SK-N-MC (cell line): ENCODE data around the gene PRPF18.

ENCODE experiments used
- DNase-seq: peaks from one replicate; pipeline ENCODE4 v3.0.0-alpha.2; 2011; ENCODE audit warnings: low read depth, low spot score
- H3K27ac ChIP-seq: fragments of 200-600 bp; sonication (generic); 2 replicates; pipeline ENCODE4 v1.5.1; 2016; ENCODE audit warnings: mixed run types
- H3K36me3 ChIP-seq: fragments of 200-600 bp; sonication (generic); 2 replicates; pipeline ENCODE4 v1.6.1; 2017; ENCODE audit warnings: antibody characterized with exemption, low read length, mixed read lengths; ENCODE audit not compliant: insufficient read depth
- H3K4me3 ChIP-seq: fragments of 200-600 bp; sonication (generic); 2 replicates; pipeline ENCODE4 v1.5.1; 2016
- H3K9ac ChIP-seq: fragments of 200-600 bp; sonication (generic); 2 replicates; pipeline ENCODE4 v1.8.0; 2017; ENCODE audit warnings: mixed run types, mixed read lengths; ENCODE audit not compliant: insufficient read length
- H3K9me3 ChIP-seq: fragments of 200-600 bp; sonication (generic); 2 replicates; pipeline ENCODE4 v1.6.1; 2017; ENCODE audit warnings: low read depth, mild to moderate bottlenecking, antibody characterized with exemption, low read length, moderate library complexity, mixed read lengths
- EZH2 ChIP-seq: fragments of 200-600 bp; sonication (generic); IDR thresholded peaks from one replicate; pipeline ENCODE4 v1.6.1; 2017; ENCODE audit warnings: antibody characterized with exemption
- FOXP2 ChIP-seq: optimal IDR thresholded peaks from 2 replicates; pipeline ENCODE3; 2011; ENCODE audit warnings: mild to moderate bottlenecking, moderate library complexity; ENCODE audit not compliant: insufficient read depth; ENCODE audit errors: extremely low read length, control extremely low read depth
- POLR2AphosphoS5 ChIP-seq: IDR thresholded peaks from 2 replicates; pipeline ENCODE4 v1.6.1; 2012; ENCODE audit warnings: mild to moderate bottlenecking, low read depth, low read length, borderline replicate concordance

Gene PRPF18

GRCh38 chr10:13674645-13675588 is 88.2 kb downstream of the PRPF18 start:
- H3K9ac ChIP-seq, result no peak overlapping the region
- TF ChIP-seq POLR2AphosphoS5, result no peak
- TF ChIP-seq FOXP2, result no peak
- no peak for TF ChIP-seq EZH2
- no peak overlapping the region for H3K4me3 ChIP-seq
- H3K9me3 ChIP-seq, result no peaks in the 10 kb centered on the region
- H3K36me3 ChIP-seq, result no peaks in the 10 kb centered on the region
- no peak for DNase-seq
- no peak overlapping the region for H3K27ac ChIP-seq

DNA sequence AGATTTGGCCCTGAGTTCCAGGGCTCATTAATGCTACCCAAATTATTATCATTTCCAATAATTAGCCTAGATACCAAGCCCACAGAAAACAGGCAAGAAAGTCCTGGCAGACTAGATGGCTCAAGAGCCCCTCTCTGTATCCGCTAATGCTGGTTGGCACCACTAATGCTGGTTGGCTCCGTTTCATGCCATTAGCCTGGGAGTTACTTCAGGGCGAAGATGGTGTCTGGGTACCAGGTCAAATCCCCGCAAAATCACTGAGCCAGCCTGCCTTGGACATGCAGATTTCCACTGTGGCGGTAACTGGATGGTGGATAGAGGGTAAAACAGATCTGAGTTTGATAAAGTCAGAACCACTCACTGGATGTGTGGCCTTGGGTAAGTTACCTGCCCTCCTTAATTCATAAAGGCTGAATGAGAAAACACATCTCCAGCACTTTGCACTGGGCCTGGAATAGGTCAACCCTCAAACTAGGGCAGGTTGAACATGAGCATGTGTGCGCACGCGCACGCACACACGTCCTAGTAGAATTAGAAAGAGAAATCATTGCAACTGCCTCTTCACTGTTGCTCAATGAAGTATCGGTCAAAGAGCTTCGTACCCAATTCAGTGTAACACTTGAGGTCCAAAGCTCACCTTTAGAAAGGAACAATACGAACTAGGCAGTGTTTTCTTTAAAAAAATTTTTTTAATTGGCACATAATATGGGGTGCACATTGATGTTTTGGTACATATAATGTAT is 91.5 kb downstream of the PRPF18 start:
- DNase-seq, result no peak
- Histone ChIP-seq H3K9me3 (no peaks in the 10 kb centered on the region), H3K27ac (no peak overlapping the region), H3K36me3 (no peaks in the 10 kb centered on the region), H3K4me3 (no peak overlapping the region), H3K9ac (no peak overlapping the region)
- no peak for TF ChIP-seq POLR2AphosphoS5
- no peak for TF ChIP-seq EZH2
- TF ChIP-seq FOXP2, result no peak
